ENCODE results near the gene TUBA1C. TPM values are rescaled to one million over a fixed set of nuclear protein-coding genes. Genes with fewer than 3 reads are reported as not detected.

The TUBA1C gene
- total and polyA plus RNA-seq, 12 donors = 30.1 to 292 (median 93.3) TPM

- 32 to 35% (median 34%) methylated on average over 25 of the region's 25 CpGs for WGBS, 4 donors
- Histone ChIP-seq H3K27ac (peak overlapping the region; percentile 70 to 98 (median 86)), H3K4me3 (peak overlapping the region in 2 of 4 donors; percentile 1 to 21), H3K4me1 (replicated peaks in 1 of 2) (peaks cover 29 to 50% of the 10 kb centered on the region in 2 donors), H3K36me3 (replicated peaks in 1 of 2) (no peaks in the 10 kb centered on the region), H3K9me3 (replicated peaks in 1 of 3) (no peaks in the 10 kb centered on the region), H3K27me3 (no peaks in the 10 kb centered on the region)
- peak; percentile 65 to 92 (median 86) for DNase-seq
- intact Hi-C loops (cut with DNase I) = loop anchor here (5.0 to 10.0 kb wide), 4 partner anchors 46 to 101 kb away; partner anchors contain the start of genes TUBA1A (in 2 of the 2) and TUBA1B (in 2 of the 2)
- TF ChIP-seq, protein P1, sequence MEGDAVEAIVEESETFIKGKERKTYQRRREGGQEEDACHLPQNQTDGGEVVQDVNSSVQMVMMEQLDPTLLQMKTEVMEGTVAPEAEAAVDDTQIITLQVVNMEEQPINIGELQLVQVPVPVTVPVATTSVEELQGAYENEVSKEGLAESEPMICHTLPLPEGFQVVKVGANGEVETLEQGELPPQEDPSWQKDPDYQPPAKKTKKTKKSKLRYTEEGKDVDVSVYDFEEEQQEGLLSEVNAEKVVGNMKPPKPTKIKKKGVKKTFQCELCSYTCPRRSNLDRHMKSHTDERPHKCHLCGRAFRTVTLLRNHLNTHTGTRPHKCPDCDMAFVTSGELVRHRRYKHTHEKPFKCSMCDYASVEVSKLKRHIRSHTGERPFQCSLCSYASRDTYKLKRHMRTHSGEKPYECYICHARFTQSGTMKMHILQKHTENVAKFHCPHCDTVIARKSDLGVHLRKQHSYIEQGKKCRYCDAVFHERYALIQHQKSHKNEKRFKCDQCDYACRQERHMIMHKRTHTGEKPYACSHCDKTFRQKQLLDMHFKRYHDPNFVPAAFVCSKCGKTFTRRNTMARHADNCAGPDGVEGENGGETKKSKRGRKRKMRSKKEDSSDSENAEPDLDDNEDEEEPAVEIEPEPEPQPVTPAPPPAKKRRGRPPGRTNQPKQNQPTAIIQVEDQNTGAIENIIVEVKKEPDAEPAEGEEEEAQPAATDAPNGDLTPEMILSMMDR (IDR thresholded peaks at IDR 0.05) = peak in 4 of 6 experiments; percentile 13 to 45 (median 28)
- TF ChIP-seq POLR2A (IDR thresholded peaks at IDR 0.05) = peak in 1 of 2 donors; percentile 67
Measured at GRCh38 chr12:49232940-49233841, 31.7 kb upstream of the TUBA1C start.

- Histone ChIP-seq H3K4me1 (replicated peaks in 1 of 2) (peaks cover 29 to 46% of the 10 kb centered on the region in 2 donors), H3K27ac (peak overlapping the region; percentile 70 to 98 (median 86)), H3K9me3 (replicated peaks in 1 of 3) (no peaks in the 10 kb centered on the region), H3K27me3 (no peaks in the 10 kb centered on the region), H3K4me3 (peak overlapping the region in 1 of 4 donors; percentile 66), H3K36me3 (replicated peaks in 1 of 2) (no peaks in the 10 kb centered on the region)
- 49 to 56% (median 54%) methylated on average over 19 of the region's 19 CpGs for WGBS, 4 donors
- peak in 6 of 7 donors; percentile 48 to 80 (median 58) for DNase-seq
- intact Hi-C loops (cut with DNase I) = loop anchor here (5.0 to 10.0 kb wide), 4 partner anchors 47 to 102 kb away; partner anchors contain the start of genes TUBA1A (in 2 of the 2) and TUBA1B (in 2 of the 2)
- TF ChIP-seq POLR2A (IDR thresholded peaks at IDR 0.05) = no peak
- TF ChIP-seq, protein P1 (IDR thresholded peaks at IDR 0.05) = no peak
Measured at GRCh38 chr12:49233842-49234526, 30.9 kb upstream of the TUBA1C start.

DNA sequence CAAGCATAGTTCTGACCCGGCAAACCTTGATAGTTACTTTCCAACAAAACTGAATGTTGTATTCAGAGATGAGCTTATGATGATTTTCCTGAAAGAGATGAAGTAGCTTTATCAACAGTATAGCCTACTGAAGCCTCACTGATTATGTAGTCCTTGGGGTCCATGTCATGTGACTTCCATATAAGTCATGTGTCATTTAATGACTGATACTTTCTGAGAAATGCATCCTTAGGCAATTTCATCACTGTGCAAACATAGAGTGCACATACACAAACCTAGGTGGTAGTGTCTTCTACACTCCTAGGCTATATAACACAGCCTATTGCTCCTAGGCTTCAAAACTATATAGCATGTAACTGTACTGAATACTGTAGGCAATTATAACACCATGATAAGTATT, 28.5 kb upstream of the TUBA1C start:
- DNase-seq = no peak
- WGBS, 4 donors = 52 to 71% (median 66%) methylated on average over 1 of the region's 1 CpG
- H3K27ac ChIP-seq = peak overlapping the region in 1 of 5 donors; percentile 98
- TF ChIP-seq POLR2A (IDR thresholded peaks at IDR 0.05) = no peak
- TF ChIP-seq, protein P1 (IDR thresholded peaks at IDR 0.05) = no peak
- peaks cover 29 to 46% of the 10 kb centered on the region in 2 donors for H3K4me1 ChIP-seq (replicated peaks in 1 of 2)
- H3K27me3 ChIP-seq = no peaks in the 10 kb centered on the region
- H3K9me3 ChIP-seq (replicated peaks in 1 of 3) = no peaks in the 10 kb centered on the region
- no peaks in the 10 kb centered on the region for H3K36me3 ChIP-seq (replicated peaks in 1 of 2)
- intact Hi-C loops (cut with DNase I) = loop anchor here (10.0 kb wide), 2 partner anchors 52 to 102 kb away; partner anchors contain the start of genes TUBA1A (in 1 of the 2) and TUBA1B (in 1 of the 2)
- H3K4me3 ChIP-seq = no peak overlapping the region

- Histone ChIP-seq H3K9me3 (replicated peaks in 1 of 3) (no peaks in the 10 kb centered on the region), H3K27me3 (no peaks in the 10 kb centered on the region), H3K4me1 (replicated peaks in 1 of 2) (no peaks in the 10 kb centered on the region), H3K27ac (no peak overlapping the region), H3K36me3 (replicated peaks in 1 of 2) (no peaks in the 10 kb centered on the region), H3K4me3 (no peak overlapping the region)
- no peak for DNase-seq
- TF ChIP-seq, protein P1 (IDR thresholded peaks at IDR 0.05) = no peak
- TF ChIP-seq POLR2A (IDR thresholded peaks at IDR 0.05) = no peak
- 90 to 97% (median 95%) methylated on average over 5 of the region's 5 CpGs for WGBS, 4 donors
- intact Hi-C loops (cut with DNase I) = no loop called here
Measured at GRCh38 chr12:49243631-49244030, 21.3 kb upstream of the TUBA1C start.
